ENCODE data around the gene GABRD. TPM values are rescaled to one million over a fixed set of nuclear protein-coding genes. Genes with fewer than 3 reads are reported as not detected.
A peak's percentile ranks its signal among the peaks of the same experiment; 100 is the strongest.

Gene GABRD
- total and polyA plus RNA-seq, 7 donors = 0.05 to 0.66 (median 0.35) TPM; not detected in 3

- no peaks in the 10 kb centered on the region for H3K36me3 ChIP-seq (ENCODE audit: insufficient read depth in 1 of 2, low read depth in 1 of 2)
- H3K4me3 ChIP-seq = peak overlapping the region; percentile 15
- DNase-seq = no peak
- no peaks in the 10 kb centered on the region for H3K9me3 ChIP-seq
- H3K27ac ChIP-seq = no peak overlapping the region
- peaks cover 0 to 89% (median 33%) of the 10 kb centered on the region in 3 donors for H3K27me3 ChIP-seq (ENCODE audit: insufficient read depth in 3 of 3, low read length in 2 of 3)
- intact Hi-C loops (cut with DNase I) = no loop called here
- H3K4me1 ChIP-seq = no peaks in the 10 kb centered on the region
- WGBS, 3 donors = 10 to 13% (median 10%) methylated on average over 42 to 61 of the region's 61 CpGs
- ATAC-seq = no peak
- TF ChIP-seq, protein P1, sequence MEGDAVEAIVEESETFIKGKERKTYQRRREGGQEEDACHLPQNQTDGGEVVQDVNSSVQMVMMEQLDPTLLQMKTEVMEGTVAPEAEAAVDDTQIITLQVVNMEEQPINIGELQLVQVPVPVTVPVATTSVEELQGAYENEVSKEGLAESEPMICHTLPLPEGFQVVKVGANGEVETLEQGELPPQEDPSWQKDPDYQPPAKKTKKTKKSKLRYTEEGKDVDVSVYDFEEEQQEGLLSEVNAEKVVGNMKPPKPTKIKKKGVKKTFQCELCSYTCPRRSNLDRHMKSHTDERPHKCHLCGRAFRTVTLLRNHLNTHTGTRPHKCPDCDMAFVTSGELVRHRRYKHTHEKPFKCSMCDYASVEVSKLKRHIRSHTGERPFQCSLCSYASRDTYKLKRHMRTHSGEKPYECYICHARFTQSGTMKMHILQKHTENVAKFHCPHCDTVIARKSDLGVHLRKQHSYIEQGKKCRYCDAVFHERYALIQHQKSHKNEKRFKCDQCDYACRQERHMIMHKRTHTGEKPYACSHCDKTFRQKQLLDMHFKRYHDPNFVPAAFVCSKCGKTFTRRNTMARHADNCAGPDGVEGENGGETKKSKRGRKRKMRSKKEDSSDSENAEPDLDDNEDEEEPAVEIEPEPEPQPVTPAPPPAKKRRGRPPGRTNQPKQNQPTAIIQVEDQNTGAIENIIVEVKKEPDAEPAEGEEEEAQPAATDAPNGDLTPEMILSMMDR (IDR thresholded peaks at IDR 0.05) = no peak
Measured at GRCh38 chr1:2019571-2020309, 595 bp downstream of the GABRD start.

DNA sequence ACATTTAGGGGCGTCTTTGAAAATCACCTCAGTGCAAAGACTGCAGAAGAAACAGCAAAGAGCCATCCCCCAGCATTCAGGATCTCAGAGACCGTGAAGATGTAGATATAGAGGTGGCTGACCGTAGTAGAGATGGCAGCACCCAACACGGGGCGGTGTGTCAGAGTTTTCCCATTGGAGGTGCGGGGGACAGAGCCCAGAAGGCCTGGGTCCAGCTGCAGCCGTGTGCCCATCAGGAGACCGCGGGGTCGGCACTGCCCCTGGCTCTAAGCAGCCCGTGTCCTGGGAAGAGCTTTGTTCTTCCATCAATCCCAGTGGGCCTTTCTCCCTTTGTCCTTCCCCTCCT lies 1.1 kb downstream of the GABRD start:
- Histone ChIP-seq H3K4me3 (no peak overlapping the region), H3K27me3 (ENCODE audit: insufficient read depth in 3 of 3, low read length in 2 of 3) (peaks cover 0 to 84% (median 33%) of the 10 kb centered on the region in 3 donors)
- WGBS, 3 donors = 63 to 67% (median 67%) methylated on average over 11 of the region's 11 CpGs

GRCh38 chr1:2021550-2021949 lies 2.4 kb downstream of the GABRD start:
- 78 to 86% (median 85%) methylated on average over 25 of the region's 25 CpGs for WGBS, 3 donors
- intact Hi-C loops (cut with DNase I) = no loop called here
- ATAC-seq = no peak
- Histone ChIP-seq H3K4me3 (no peak overlapping the region), H3K9me3 (no peaks in the 10 kb centered on the region), H3K27me3 (ENCODE audit: insufficient read depth in 3 of 3, low read length in 2 of 3) (peaks cover 0 to 71% (median 33%) of the 10 kb centered on the region in 3 donors), H3K27ac (no peak overlapping the region), H3K4me1 (peaks cover 4% of the 10 kb centered on the region), H3K36me3 (ENCODE audit: insufficient read depth in 1 of 2, low read depth in 1 of 2) (no peaks in the 10 kb centered on the region)
- TF ChIP-seq, protein P1 (IDR thresholded peaks at IDR 0.05) = no peak
- no peak for DNase-seq

More for the DNA sequence above, 1.1 kb downstream of the GABRD start:
- DNase-seq = no peak
- Histone ChIP-seq H3K27ac (no peak overlapping the region), H3K36me3 (ENCODE audit: insufficient read depth in 1 of 2, low read depth in 1 of 2) (no peaks in the 10 kb centered on the region), H3K9me3 (no peaks in the 10 kb centered on the region), H3K4me1 (no peaks in the 10 kb centered on the region)
- no peak for ATAC-seq
- TF ChIP-seq, protein P1 (IDR thresholded peaks at IDR 0.05) = no peak
- intact Hi-C loops (cut with DNase I) = no loop called here

DNA sequence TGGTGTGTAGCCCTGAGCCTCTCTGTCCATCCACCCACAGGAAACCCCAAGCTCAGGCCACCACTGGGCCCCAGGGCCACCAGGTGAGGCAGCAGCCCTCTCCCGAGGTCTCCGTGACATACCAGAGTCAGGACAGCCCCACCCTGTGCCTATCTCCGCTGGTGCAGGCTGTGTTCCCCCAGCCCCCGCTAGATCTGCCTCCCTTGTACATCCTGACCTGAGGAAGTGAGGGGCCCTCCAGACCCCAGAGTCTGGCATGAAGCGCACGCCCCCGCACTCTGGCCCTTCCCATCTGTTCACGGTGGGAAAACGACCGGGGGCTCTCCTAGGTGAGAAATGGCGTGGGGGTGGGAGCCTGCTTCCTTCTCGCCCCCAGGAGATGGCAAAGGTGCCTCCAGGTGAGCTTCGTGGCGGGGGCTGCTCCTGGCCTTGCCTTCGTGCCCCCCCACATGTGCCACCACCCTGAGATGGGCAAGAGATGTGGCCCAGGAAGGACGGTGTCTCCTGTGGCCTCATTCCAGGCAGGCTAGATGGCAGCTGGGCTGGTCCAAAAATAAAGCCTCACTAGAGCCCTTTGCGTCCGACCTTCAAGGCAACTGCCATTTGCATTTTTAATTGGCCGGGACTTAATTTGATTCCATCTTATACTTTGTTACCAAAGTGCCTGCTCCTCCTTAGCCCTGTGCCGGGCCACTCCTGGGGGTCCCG lies 3.1 kb downstream of the GABRD start:
- 60 to 68% (median 65%) methylated on average over 20 to 21 of the region's 21 CpGs for WGBS, 3 donors
- no peaks in the 10 kb centered on the region for H3K36me3 ChIP-seq (ENCODE audit: insufficient read depth in 1 of 2, low read depth in 1 of 2)
- H3K9me3 ChIP-seq = no peaks in the 10 kb centered on the region
- intact Hi-C loops (cut with DNase I) = no loop called here
- H3K4me3 ChIP-seq = no peak overlapping the region
- H3K27ac ChIP-seq = no peak overlapping the region
- TF ChIP-seq, protein P1 (IDR thresholded peaks at IDR 0.05) = no peak
- H3K4me1 ChIP-seq = peaks cover 4% of the 10 kb centered on the region
- H3K27me3 ChIP-seq (ENCODE audit: insufficient read depth in 3 of 3, low read length in 2 of 3) = peaks cover 0 to 64% (median 33%) of the 10 kb centered on the region in 3 donors
- DNase-seq (no peak), ATAC-seq (no peak)
